MM.1S (cell line): ENCODE measurements around the gene DSCAML1.

Experiments
- DNase-seq: peaks from one replicate; pipeline ENCODE4 v3.0.0-alpha.2; 2015
- H2AFZ ChIP-seq: fragments of 300-600 bp; sonication (generic); 2 replicates; pipeline ENCODE4 v1.6.0; 2016; ENCODE audit warnings: antibody characterized with exemption, low read length
- H3F3A ChIP-seq: fragments of 300-600 bp; sonication (generic); 2 replicates; pipeline ENCODE4 v1.6.1; 2016; ENCODE audit warnings: mild to moderate bottlenecking, antibody characterized with exemption, low read length, moderate library complexity, mixed read lengths; ENCODE audit not compliant: insufficient read depth
- H3K27ac ChIP-seq: fragments of 300-600 bp; sonication (generic); 2 replicates; pipeline ENCODE4 v1.5.1; 2016; ENCODE audit warnings: mild to moderate bottlenecking, low read length
- H3K27me3 ChIP-seq: fragments of 300-600 bp; sonication (generic); replicated peaks from 2 replicates; pipeline ENCODE4 v1.6.0; 2016; ENCODE audit warnings: low read length; ENCODE audit not compliant: insufficient read depth
- H3K36me3 ChIP-seq: fragments of 300-600 bp; sonication (generic); replicated peaks from 2 replicates; pipeline ENCODE4 v1.6.1; 2016; ENCODE audit warnings: mild to moderate bottlenecking, low read length, mixed read lengths; ENCODE audit not compliant: insufficient read depth
- H3K4me1 ChIP-seq: fragments of 300-600 bp; sonication (generic); 2 replicates; pipeline ENCODE4 v1.6.1; 2016; ENCODE audit warnings: low read length, mixed read lengths
- H3K4me2 ChIP-seq: fragments of 300-600 bp; sonication (generic); 2 replicates; pipeline ENCODE4 v1.6.0; 2016; ENCODE audit warnings: low read depth, low read length
- H3K4me3 ChIP-seq: fragments of 300-600 bp; sonication (generic); 2 replicates; pipeline ENCODE4 v1.5.1; 2016; ENCODE audit warnings: low read length, mixed read lengths
- H3K79me2 ChIP-seq: fragments of 300-600 bp; sonication (generic); 2 replicates; pipeline ENCODE4 v1.6.1; 2016; ENCODE audit warnings: mixed run types, low read length, mixed read lengths
- H3K9ac ChIP-seq: fragments of 300-600 bp; sonication (generic); 2 replicates; pipeline ENCODE4 v1.6.1; 2016; ENCODE audit warnings: low read length, mixed read lengths
- H3K9me2 ChIP-seq: fragments of 300-600 bp; sonication (generic); replicated peaks from 2 replicates; pipeline ENCODE4 v1.6.1; 2016; ENCODE audit warnings: mild to moderate bottlenecking, low read length, mixed read lengths; ENCODE audit not compliant: insufficient read depth
- H3K9me3 ChIP-seq: fragments of 300-600 bp; sonication (generic); replicated peaks from 2 replicates; pipeline ENCODE4 v1.6.1; 2016; ENCODE audit warnings: mild to moderate bottlenecking, low read length, mixed read lengths; ENCODE audit not compliant: insufficient read depth
- H4K20me1 ChIP-seq: fragments of 300-600 bp; sonication (generic); 2 replicates; pipeline ENCODE4 v1.6.1; 2016; ENCODE audit warnings: mild to moderate bottlenecking, low read length, moderate library complexity, mixed read lengths; ENCODE audit not compliant: insufficient read depth
- EZH2 ChIP-seq: fragments of 300-600 bp; sonication (generic); optimal IDR thresholded peaks from 2 replicates; pipeline ENCODE3; 2017; ENCODE audit warnings: low read depth, mild to moderate bottlenecking, antibody characterized with exemption, low read length, mixed read lengths
- EZH2phosphoT487 ChIP-seq: fragments of 300-600 bp; sonication (generic); IDR thresholded peaks from 2 replicates; pipeline ENCODE4 v1.6.1; 2018; ENCODE audit warnings: antibody characterized with exemption, low read length
- TF ChIP-seq, protein P1 (sequence below): fragments of 300-600 bp; sonication (generic); IDR thresholded peaks from 2 replicates; pipeline ENCODE4 v1.5.1; 2016; ENCODE audit warnings: antibody characterized with exemption, low read length, mixed read lengths

The DSCAML1 gene

DNA sequence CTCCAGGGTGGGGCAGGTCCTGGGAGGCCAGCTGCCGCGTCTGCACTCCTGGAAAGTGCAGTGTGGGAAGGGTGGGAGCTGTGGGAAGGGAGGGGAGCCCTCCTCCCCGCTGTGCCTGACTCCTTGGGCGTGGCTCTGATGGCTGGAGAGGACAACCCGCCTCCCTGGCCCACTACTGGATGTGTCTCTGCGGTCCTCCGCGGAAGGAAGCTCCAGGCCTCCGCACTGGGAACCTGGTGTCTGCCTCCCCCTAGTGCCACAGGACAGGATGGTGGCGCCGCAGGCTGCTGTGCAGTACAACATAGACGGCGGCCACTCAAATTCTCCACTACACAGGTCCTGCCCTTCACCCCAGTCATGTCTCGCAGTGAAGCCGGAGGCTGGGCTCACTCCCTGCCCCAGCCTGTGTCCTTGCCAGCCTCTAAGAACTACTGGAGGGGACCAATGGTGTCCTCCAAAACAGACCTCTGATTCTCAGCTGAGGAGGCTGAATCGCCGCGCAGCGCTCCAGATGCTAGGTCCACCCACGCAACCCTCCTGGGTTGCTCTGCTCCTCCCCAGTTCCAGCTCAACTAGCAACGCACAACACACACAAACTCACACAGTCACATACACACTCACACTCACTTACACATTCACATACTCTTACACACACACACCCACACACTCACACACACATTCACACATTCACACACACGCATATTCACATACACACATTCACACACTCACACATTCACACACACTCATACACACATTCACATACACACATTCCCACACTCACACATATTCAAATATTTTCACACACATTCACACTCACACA is 12.4 kb upstream of the DSCAML1 start:
- no peaks in the 10 kb centered on the region for H3K36me3 ChIP-seq
- no peaks in the 10 kb centered on the region for H3K9me3 ChIP-seq

DNA sequence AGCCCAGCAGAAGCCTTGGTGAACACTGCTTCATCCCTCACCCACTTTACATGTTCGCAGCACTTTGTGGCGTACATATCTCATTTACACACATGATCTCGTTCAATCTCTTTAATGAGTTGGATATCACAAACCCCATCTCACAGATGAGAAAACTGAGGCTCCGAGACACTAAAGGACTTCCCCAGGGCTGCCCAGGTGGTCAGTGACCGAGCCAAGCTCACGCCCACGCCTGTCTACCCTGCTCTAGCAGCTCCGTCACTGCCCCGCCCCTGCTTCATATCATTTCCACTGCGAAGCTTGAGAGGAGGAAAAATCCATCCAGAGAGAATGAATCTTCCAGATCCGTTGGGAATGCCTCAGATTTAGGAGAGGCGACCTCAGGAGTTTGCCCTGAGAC is 11.8 kb upstream of the DSCAML1 start:
- TF ChIP-seq EZH2phosphoT487, result no peak
- TF ChIP-seq, protein P1, sequence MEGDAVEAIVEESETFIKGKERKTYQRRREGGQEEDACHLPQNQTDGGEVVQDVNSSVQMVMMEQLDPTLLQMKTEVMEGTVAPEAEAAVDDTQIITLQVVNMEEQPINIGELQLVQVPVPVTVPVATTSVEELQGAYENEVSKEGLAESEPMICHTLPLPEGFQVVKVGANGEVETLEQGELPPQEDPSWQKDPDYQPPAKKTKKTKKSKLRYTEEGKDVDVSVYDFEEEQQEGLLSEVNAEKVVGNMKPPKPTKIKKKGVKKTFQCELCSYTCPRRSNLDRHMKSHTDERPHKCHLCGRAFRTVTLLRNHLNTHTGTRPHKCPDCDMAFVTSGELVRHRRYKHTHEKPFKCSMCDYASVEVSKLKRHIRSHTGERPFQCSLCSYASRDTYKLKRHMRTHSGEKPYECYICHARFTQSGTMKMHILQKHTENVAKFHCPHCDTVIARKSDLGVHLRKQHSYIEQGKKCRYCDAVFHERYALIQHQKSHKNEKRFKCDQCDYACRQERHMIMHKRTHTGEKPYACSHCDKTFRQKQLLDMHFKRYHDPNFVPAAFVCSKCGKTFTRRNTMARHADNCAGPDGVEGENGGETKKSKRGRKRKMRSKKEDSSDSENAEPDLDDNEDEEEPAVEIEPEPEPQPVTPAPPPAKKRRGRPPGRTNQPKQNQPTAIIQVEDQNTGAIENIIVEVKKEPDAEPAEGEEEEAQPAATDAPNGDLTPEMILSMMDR, result no peak
- no peak for TF ChIP-seq EZH2
- H3F3A ChIP-seq, result no peaks in the 10 kb centered on the region
- no peaks in the 10 kb centered on the region for H3K36me3 ChIP-seq
- no peaks in the 10 kb centered on the region for H4K20me1 ChIP-seq
- no peaks in the 10 kb centered on the region for H3K4me1 ChIP-seq
- H3K27ac ChIP-seq, result no peak overlapping the region
- H3K9me2 ChIP-seq, result no peaks in the 10 kb centered on the region
- no peaks in the 10 kb centered on the region for H3K9me3 ChIP-seq
- no peaks in the 10 kb centered on the region; the same call in 1 of the 2 replicates for H3K27me3 ChIP-seq
- H3K4me3 ChIP-seq, result no peak overlapping the region
- no peak overlapping the region for H2AFZ ChIP-seq
- DNase-seq, result no peak
- no peaks in the 10 kb centered on the region for H3K79me2 ChIP-seq
- H3K4me2 ChIP-seq, result no peak overlapping the region
- H3K9ac ChIP-seq, result no peak overlapping the region

More for the DNA sequence above, 12.4 kb upstream of the DSCAML1 start:
- H3K9ac ChIP-seq, result no peak overlapping the region
- H3K27me3 ChIP-seq, result no peaks in the 10 kb centered on the region; the same call in 1 of the 2 replicates
- H3K4me2 ChIP-seq, result no peak overlapping the region
- no peak for DNase-seq
- H3K4me3 ChIP-seq, result no peak overlapping the region
- peaks cover 2% of the 10 kb centered on the region for H3K4me1 ChIP-seq
- no peaks in the 10 kb centered on the region for H3F3A ChIP-seq
- TF ChIP-seq EZH2 (no peak), EZH2phosphoT487 (no peak)
- TF ChIP-seq, protein P1, result no peak
- no peaks in the 10 kb centered on the region for H3K79me2 ChIP-seq
- H2AFZ ChIP-seq, result no peak overlapping the region
- H3K9me2 ChIP-seq, result no peaks in the 10 kb centered on the region
- no peaks in the 10 kb centered on the region for H4K20me1 ChIP-seq
- no peak overlapping the region for H3K27ac ChIP-seq

DNA sequence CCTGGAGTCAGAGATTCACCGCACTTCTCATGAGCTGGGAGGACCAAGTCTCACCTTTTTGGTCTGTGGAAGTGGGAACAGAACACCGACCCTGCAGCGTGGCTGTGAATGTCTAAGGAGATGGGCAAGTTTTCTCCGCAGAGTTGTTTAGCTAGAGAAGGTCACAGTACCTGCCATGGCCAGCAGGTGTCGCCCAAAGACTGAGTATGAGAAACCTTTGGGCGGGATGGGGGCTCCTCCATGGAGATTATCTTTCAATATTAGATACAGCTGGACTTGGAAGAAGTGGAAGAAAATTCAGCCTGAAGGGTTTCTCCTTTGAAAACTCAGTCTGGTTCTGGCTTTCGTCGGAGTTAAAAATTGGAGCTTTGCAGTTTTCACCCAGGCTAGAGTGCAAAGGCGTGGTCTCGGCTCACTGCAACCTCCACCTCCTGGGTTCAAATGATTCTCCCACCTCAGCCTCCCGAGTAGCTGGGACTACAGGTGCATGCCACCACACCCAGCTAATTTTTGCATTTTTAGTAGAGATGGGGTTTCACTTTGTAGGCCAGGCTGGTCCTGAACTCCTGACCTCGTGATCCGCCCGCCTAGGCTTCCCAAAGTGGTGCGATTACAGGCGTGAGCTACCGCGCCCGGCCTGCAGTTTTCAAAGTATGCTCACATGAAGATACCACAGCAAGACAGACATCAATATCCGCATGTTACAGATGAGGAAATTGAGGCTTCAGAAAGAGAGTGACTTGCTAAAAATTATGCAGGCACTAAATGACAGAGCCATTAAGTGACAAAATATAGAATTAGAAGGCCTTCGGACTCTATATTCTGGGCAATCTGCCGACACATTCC is 10.7 kb upstream of the DSCAML1 start:
- Histone ChIP-seq H3K4me1 (no peaks in the 10 kb centered on the region), H3K27ac (no peak overlapping the region), H3F3A (no peaks in the 10 kb centered on the region), H3K4me3 (no peak overlapping the region), H3K79me2 (no peaks in the 10 kb centered on the region), H3K27me3 (no peaks in the 10 kb centered on the region; the same call in 1 of the 2 replicates), H3K36me3 (no peaks in the 10 kb centered on the region), H3K9ac (no peak overlapping the region), H3K4me2 (no peak overlapping the region), H3K9me3 (no peaks in the 10 kb centered on the region), H4K20me1 (no peaks in the 10 kb centered on the region), H3K9me2 (no peaks in the 10 kb centered on the region), H2AFZ (no peak overlapping the region)
- TF ChIP-seq, protein P1, result peak; percentile 86
- TF ChIP-seq EZH2, result no peak
- no peak for TF ChIP-seq EZH2phosphoT487
- peak; percentile 57 for DNase-seq
